Measurements from ENCODE around the gene CROCC2. TPM values are rescaled to one million over a fixed set of nuclear protein-coding genes. Genes with fewer than 3 reads are reported as not detected.

Gene CROCC2
- total and polyA plus RNA-seq, 7 donors: 0.01 TPM; not detected in 6

DNA sequence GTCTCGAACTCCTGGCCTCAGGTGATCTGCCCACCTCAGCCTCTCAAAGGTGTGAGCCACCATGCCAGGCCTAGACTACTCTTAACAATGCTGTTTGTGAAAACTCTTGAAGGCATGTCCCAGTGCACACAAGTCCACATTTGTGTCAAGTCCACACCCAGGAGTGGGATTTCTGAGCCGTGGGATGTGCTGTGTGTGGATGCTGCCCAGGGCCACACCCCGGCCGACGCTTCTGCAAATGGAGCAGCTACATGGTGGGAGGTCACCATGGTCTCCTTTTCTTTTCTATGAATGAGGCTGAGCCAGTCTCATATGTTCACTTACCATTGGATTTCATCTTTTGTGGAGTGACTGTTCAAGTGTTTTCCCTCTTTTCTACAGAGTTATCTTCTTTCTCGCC is 108.1 kb downstream of the CROCC2 start:
- 85 to 87% (median 87%) methylated on average over 6 of the region's 6 CpGs for WGBS, 3 donors

DNA sequence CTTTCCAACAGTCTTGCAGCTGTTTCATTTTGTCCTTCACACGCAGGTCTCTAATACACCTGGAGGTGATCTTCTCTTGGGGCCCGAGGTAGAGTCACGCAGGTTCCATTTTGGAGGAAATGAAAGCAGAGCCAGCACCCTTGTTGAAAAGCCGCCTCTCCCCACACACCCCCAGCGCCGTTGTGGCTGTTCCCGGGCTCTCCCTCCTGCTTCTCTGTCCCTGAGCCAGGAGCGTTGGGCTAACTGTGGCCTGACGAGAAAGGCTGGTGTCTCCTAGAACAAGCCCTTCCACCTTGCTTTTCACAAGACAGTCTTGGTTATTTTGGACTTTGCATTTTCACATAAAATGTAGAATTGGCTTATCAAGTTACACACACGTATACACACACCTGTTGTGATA is 108.6 kb downstream of the CROCC2 start:
- Histone ChIP-seq H3K27me3 (ENCODE audit: insufficient read depth in 3 of 3, low read length in 2 of 3) (no peaks in the 10 kb centered on the region), H3K9me3 (no peaks in the 10 kb centered on the region), H3K36me3 (ENCODE audit: insufficient read depth in 1 of 2, low read depth in 1 of 2) (peaks cover 0 to 5% of the 10 kb centered on the region in 2 donors), H3K4me1 (peaks cover 14% of the 10 kb centered on the region), H3K4me3 (no peak overlapping the region), H3K27ac (no peak overlapping the region)
- DNase-seq: peak in 1 of 2 donors; percentile 36
- intact Hi-C loops (cut with DNase I): no loop called here
- ATAC-seq: no peak
- no peak for TF ChIP-seq CTCF (IDR thresholded peaks at IDR 0.05)
- 64 to 73% (median 66%) methylated on average over 10 of the region's 10 CpGs for WGBS, 3 donors

More for the DNA sequence above, 108.1 kb downstream of the CROCC2 start:
- TF ChIP-seq CTCF (IDR thresholded peaks at IDR 0.05): no peak
- Histone ChIP-seq H3K27me3 (ENCODE audit: insufficient read depth in 3 of 3, low read length in 2 of 3) (no peaks in the 10 kb centered on the region), H3K27ac (no peak overlapping the region), H3K36me3 (ENCODE audit: insufficient read depth in 1 of 2, low read depth in 1 of 2) (peaks cover 0 to 5% of the 10 kb centered on the region in 2 donors), H3K9me3 (no peaks in the 10 kb centered on the region), H3K4me1 (peaks cover 14% of the 10 kb centered on the region), H3K4me3 (no peak overlapping the region)
- ATAC-seq (no peak), DNase-seq (no peak)
- intact Hi-C loops (cut with DNase I): no loop called here

GRCh38 chr2:241015439-241015838 is 109.3 kb downstream of the CROCC2 start:
- intact Hi-C loops (cut with DNase I): no loop called here
- H3K9me3 ChIP-seq: no peaks in the 10 kb centered on the region
- 77 to 89% (median 78%) methylated on average over 13 of the region's 13 CpGs for WGBS, 3 donors
- TF ChIP-seq CTCF (IDR thresholded peaks at IDR 0.05): no peak
- H3K27me3 ChIP-seq (ENCODE audit: insufficient read depth in 3 of 3, low read length in 2 of 3): no peaks in the 10 kb centered on the region
- no peak overlapping the region for H3K4me3 ChIP-seq
- peaks cover 9% of the 10 kb centered on the region for H3K4me1 ChIP-seq
- no peak for ATAC-seq
- peaks cover 0 to 5% of the 10 kb centered on the region in 2 donors for H3K36me3 ChIP-seq (ENCODE audit: insufficient read depth in 1 of 2, low read depth in 1 of 2)
- H3K27ac ChIP-seq: no peak overlapping the region
- DNase-seq: peak in 1 of 2 donors; percentile 39

- Histone ChIP-seq H3K36me3 (ENCODE audit: insufficient read depth in 1 of 2, low read depth in 1 of 2) (peaks cover 0 to 5% of the 10 kb centered on the region in 2 donors), H3K27me3 (ENCODE audit: insufficient read depth in 3 of 3, low read length in 2 of 3) (no peaks in the 10 kb centered on the region), H3K9me3 (peaks cover 4% of the 10 kb centered on the region), H3K4me3 (no peak overlapping the region), H3K27ac (no peak overlapping the region), H3K4me1 (no peaks in the 10 kb centered on the region)
- 68 to 87% (median 72%) methylated on average over 13 of the region's 13 CpGs for WGBS, 3 donors
- no peak for TF ChIP-seq CTCF (IDR thresholded peaks at IDR 0.05)
- intact Hi-C loops (cut with DNase I): no loop called here
- ATAC-seq (no peak), DNase-seq (no peak)
Observed at GRCh38 chr2:241017228-241017940, 111.2 kb downstream of the CROCC2 start.

Data from psoas muscle (tissue), 8 donors.